Measurements from ENCODE around the gene IER5.

DNA sequence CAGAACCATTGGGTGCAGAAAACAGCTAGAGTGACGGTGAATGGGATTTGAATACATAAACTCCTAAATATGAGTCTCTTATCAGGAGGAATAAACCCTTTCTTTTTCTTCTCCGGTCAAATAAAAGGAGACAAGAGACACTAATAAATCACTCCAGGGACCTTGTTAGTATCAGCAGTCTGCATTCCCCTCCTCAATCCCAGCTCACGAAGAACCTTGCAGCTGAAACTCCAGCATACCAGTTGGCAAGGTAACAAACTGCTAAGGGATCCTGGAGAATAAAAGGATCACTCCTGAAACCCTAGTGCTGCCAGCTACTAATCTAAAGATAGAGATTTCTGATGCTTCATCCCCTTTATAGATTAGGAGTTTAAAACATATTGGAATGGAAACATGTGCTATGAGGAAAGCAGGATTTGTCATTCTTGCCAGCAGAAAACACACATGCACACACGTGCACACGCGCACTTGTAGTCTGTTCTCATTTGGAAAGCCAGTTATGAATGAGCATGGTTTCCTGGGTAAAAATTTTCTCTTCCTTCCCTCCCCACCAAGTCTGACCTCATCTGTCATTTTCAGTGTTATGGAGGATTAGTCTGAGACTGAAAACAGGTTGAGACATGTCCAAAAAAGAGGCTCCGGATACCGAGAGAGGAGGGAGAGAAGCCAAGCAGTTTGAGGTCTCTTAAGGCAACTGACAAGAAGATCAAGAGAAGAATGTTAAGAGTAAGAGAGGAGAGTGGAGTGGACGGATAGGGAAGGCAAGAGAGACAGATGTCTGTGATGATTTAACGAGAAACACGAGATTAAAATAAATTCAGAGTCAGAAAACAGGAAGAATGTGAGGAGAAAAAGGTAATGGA lies 10.9 kb downstream of the IER5 start:
- TF ChIP-seq GATA2 (IDR thresholded peaks at IDR 0.05; ENCODE audit: low read depth, low read length) (no peak), GATA3 (IDR thresholded peaks at IDR 0.05; ENCODE audit: low read depth, low read length) (no peak)
